Left renal cortex interstitium (tissue), 4 donors: ENCODE results near the gene PTGER1. TPM values are rescaled to one million over a fixed set of nuclear protein-coding genes. Genes with fewer than 3 reads are reported as not detected.

ENCODE experiments used
- polyA plus RNA-seq, 4 donors: library from polyadenylated mRNA; unstranded; fragments of 120-200 nt; gene quantifications; one replicate each; pipeline ENCODE4 v1.2.1, GENCODE V29; 2013; ENCODE audit not compliant: insufficient read length in 4 of 4

PTGER1 gene
- polyA plus RNA-seq, 4 donors = 3.2 to 10.2 (median 6.7) TPM

Other genes with a start within 250 kb of the PTGER1 start
- 10 to 100 TPM; 16.3 to 30.1 (median 21.3) TPM for gene ADGRE5, start 93.9 kb downstream of the PTGER1 start, polyA plus RNA-seq
- 10 to 100 TPM; 45.0 to 66.6 (median 62.1) TPM for gene DDX39A, start 56.0 kb downstream of the PTGER1 start, polyA plus RNA-seq
- 100 to 1,000 TPM in 2 of 4 donors, 10 to 100 TPM in 2; 87.7 to 129 (median 97.5) TPM for gene PKN1, start 42.0 kb downstream of the PTGER1 start, polyA plus RNA-seq
- gene GIPC1, start 20.8 kb upstream of the PTGER1 start, polyA plus RNA-seq = 100 to 1,000 TPM in 2 of 4 donors, 10 to 100 TPM in 2; 69.6 to 117 (median 91.1) TPM
- gene DNAJB1, start 43.0 kb upstream of the PTGER1 start, polyA plus RNA-seq = 100 to 1,000 TPM in 2 of 4 donors, 10 to 100 TPM in 2; 91.5 to 104 (median 101) TPM
- 100 to 1,000 TPM; 122 to 154 (median 143) TPM for gene TECR, start 54.2 kb upstream of the PTGER1 start, polyA plus RNA-seq
- 100 to 1,000 TPM in 2 of 4 donors, 10 to 100 TPM in 2; 90.3 to 158 (median 120) TPM for gene NDUFB7, start 96.7 kb upstream of the PTGER1 start, polyA plus RNA-seq
- under 1 TPM in 2 of 4 donors, not detected in 2; 0.23 to 0.26 TPM for gene CLEC17A, start 107.7 kb upstream of the PTGER1 start, polyA plus RNA-seq
- gene ADGRE3, start 199.5 kb upstream of the PTGER1 start, polyA plus RNA-seq = under 1 TPM in 3 of 4 donors, not detected in 1; 0.08 to 0.14 (median 0.09) TPM
- 10 to 100 TPM; 13.8 to 31.3 (median 21.3) TPM for gene ZNF333, start 214.7 kb upstream of the PTGER1 start, polyA plus RNA-seq